HG03066 (cell line): ENCODE data around the gene MFSD12.
"Not testable (repeated sequence)": the region's sequence is repeated elsewhere in the genome, so short reads cannot be mapped to it uniquely, and the experiment has no call there.

Experiments
- ATAC-seq: cut with Tn5 transposase; IDR thresholded peaks from one replicate; pipeline ENCODE4 v1.9.1; 2021; ENCODE audit warnings: low read depth; ENCODE audit not compliant: unreplicated experiment

MFSD12 gene

GRCh38 chr19:3538965-3539755 is 18.2 kb downstream of the MFSD12 start, which contains the start of gene TEKTIP1:
TEKTIP1 (plus strand) TSS chr19:3539174; CDS start chr19:3539178, 4 bp downstream.
- no peak for ATAC-seq

DNA sequence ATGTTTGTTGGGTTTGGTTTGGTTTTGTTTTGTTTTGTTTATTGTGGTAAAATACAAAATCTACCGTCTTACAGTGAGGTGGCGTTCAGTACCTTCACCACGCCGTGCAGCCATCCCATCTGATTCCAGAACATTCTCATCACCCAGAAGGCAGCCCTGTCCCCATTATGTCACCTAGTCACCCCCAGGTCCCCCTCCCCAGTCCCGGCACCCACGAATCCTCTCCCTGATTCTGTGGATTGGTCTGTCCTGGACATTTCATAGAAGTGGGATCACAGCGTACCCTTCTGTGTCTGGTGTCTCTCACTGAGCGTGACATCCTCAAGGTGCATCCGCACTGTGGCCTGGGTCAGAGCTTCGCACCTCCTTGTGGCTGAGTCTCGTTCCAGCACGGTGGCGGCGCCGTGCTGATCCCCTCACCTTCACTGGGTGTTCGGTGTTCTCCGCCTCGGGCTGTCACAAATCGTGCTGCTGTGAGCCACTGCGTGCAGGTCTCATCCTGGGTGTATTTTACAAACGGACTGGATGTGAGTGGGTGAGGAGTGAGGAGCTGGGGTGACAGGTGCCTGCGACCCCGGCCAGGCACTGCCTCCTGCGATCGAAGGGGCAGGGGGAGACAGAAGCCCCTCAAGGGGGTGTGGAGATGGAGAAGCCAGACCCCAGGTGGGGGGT is 19.0 kb downstream of the MFSD12 start:
- no peak for ATAC-seq

DNA sequence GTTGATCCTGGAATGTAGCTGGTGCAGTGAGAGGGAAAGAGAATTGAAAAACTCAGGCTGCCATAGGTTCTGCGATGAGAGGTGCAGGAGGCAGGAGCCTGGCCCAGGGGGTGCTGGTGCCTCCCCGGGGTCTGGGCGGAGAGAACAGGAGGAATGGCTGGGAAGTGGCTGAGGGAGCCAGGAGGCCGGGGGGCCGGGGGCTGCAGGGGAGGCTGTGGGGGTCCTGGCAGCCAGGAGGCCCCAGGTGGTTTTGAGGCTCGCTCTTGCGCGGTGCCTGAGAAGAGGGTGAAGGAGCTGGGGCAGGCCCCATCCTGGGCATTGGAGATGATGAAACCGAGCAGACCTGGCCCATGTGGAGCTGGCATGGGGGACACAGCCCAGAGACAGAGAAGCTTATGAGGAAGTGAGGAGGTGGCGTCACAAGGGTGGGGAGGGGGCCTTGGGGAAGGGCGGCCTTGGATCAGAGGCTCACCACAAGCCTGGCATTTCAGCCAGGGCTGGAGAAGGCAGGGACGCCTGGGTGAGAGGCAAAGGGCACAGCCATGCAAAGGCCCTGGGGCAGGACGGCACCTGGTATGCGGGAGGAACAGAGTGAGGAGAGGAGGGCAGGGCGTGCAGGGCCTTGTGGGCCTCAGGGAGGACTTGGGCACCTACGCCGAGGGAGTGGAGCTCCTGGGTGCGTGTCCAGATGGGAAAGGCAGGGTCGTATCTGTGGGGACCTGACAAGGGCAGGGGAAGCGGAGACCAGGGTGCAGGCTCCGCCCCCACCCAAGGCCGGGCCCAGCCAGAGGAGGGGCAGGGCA is 19.7 kb downstream of the MFSD12 start:
- no peak for ATAC-seq

- ATAC-seq = no peak
Observed at GRCh38 chr19:3537101-3537437, 20.3 kb downstream of the MFSD12 start.

DNA sequence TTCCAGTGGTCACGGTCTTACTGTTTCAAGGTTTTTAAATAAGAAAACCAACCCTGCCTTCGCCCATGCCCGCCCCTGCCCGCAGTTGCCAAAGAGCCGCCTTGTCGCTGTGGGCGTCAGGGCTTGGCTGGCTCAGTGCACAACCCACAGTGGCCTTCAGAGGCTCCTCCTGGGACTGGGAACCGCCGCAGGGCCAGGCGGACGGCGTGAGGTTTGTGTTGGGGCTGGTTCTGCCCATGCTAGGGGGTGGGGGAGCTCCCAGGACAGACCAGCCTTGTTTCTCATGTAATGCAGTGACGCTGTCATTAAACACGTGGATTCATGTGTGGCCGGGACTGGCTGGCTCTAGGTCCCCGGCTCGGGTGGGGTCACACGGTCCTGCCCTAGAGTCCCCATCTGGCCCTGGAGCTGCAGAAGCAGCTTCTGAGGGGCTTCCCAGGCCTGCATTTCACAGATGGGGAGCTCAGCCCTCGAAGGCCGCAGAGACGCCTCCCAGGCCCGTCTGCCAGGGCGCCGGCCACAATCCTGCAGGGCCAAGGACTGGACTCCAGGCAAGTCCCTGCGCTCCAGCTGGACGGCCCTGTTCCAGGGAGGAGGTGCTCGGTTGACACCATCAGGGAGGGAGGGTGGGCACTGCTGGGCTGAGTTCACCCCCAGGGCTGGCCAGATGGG is 20.8 kb downstream of the MFSD12 start:
- no peak for ATAC-seq

- no peak for ATAC-seq
Observed at GRCh38 chr19:3535981-3536380, 21.4 kb downstream of the MFSD12 start.

DNA sequence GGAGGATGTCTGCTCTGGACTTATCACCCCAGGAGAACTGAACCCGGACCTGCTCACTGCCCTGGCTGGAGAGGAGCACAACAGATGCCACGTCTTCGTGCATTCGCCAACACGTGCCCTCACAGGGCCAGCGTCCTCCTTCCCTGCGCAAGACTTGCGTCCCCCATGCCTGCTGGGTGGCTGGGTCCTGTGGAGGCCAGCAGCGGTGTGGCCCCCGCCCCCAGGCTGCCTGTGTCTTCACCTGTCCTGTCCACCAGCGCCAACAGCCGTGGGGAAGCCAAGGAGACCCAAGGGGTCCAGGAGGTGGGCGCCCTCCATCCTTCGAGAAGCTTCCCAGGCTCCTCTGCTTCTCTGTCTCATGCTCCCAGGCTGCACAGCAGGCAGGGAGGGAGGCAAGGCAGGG is 21.8 kb downstream of the MFSD12 start:
- ATAC-seq = no peak

DNA sequence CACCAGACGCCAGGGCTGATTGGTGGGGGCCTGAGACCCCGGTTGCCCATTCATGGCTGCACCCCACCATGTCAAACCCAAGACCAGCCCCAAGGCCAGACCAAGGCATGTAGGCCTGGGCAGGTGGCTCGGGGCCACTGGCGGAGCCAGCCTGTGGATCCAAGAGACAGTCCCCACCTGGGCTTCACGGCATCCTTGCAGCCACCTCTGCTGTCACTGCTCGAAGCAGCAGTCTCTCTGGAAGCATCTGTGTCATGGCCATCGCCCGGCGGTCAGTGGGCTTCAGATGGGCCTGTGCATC is 22.2 kb downstream of the MFSD12 start:
- ATAC-seq = no peak

- ATAC-seq = no peak
Observed at GRCh38 chr19:3534375-3535234, 22.8 kb downstream of the MFSD12 start.

DNA sequence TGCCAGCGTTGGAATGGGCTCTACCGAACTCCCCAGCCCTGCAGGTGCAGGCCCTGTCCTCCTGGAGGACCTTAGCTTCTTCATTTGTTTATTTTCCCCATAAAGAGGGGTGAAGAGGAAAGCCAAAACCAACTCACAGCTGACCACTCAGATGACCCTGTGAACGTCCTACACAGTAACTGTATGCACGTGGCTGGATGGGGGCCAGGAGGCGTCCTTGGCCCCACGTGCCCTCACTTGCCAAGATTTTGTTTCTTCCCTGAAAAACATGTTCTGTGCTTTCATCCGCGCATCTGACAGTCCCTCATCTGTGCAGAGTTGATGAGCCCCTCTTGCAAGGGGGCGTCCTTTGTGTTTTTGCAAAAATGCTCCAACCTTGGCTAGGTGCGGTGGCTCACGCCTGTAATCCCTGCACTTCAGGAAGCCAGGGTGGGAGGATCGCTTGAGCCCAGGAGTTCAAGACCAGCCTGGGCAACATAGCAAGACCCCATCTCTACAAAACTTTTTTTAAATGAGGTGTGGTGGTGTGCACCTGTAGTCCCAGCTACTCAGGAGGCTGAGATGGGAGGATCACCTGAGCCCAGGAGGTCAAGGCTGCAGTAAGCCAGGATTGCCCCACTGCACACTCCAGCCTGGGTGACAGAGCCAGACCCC is 23.7 kb downstream of the MFSD12 start:
- no peak for ATAC-seq

- ATAC-seq = no peak
Observed at GRCh38 chr19:3533033-3533432, 24.4 kb downstream of the MFSD12 start.

GRCh38 chr19:3532154-3532786 is 25.1 kb downstream of the MFSD12 start:
- ATAC-seq = no peak

DNA sequence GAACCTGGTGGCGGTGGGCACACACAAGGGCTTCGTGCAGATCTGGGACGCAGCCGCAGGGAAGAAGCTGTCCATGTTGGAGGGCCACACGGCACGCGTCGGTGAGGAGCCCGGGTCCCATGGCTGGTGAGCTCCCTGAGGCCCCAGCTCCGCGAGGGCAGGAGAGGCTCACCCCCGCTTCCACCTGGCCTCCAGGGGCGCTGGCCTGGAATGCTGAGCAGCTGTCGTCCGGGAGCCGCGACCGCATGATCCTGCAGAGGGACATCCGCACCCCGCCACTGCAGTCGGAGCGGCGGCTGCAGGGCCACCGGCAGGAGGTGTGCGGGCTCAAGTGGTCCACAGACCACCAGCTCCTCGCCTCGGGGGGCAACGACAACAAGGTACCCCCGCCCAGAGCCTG is 25.7 kb downstream of the MFSD12 start:
- ATAC-seq = no peak

DNA sequence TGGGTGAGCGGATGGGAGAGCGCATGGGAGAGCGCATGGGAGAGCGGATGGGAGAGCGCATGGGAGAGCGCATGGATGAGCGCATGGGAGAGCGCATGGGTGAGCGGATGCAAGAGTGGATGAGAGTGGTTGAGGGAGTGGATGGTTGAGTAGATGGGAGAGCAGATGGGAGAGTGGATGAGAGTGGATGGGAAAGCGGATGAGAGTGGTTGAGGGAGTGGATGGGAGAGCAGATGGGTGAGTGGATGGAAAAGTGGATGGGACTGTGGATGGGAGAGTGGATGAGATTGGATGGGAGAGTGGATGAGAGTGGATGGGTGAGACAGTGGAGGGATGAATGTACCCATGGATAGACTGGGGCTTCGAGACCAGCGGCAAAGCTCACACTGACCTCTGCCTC is 27.0 kb downstream of the MFSD12 start:
- no peak for ATAC-seq

DNA sequence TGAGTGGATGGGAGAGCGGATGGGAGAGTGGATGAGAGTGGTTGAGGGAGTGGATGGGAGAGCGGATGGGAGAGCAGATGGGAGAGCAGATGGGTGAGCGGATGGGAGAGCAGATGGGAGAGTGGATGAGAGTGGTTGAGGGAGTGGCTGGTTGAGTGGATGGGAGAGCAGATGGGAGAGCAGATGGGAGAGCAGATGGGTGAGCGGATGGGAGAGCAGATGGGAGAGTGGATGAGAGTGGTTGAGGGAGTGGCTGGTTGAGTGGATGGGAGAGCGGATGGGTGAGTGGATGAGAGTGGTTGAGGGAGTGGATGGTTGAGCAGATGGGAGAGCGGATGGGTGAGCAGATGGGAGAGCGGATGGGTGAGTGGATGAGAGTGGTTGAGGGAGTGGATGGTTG is 28.1 kb downstream of the MFSD12 start:
- ATAC-seq = not testable (repeated sequence)

- no peak for ATAC-seq
Observed at GRCh38 chr19:3528539-3529211, 28.7 kb downstream of the MFSD12 start.

DNA sequence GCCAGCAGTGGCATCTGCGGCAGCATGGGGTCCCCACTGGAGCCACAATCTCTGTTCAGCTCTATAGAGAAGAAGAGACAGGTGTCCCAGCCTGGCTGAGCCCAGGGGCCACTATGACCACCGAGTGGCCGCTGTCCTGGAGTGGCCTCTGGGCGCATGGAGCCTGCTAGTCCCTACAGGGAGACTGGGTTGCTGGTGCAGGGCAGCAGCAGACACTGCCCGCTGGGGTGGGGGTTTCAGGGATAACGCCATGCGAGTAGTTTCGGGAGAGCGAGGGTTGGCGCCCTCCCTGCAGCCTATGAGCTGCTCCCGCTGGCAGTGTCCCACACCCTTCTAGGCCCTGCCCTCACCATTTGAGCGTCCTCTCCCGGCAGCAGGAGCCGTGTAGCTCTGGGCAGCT is 29.3 kb downstream of the MFSD12 start:
- ATAC-seq = no peak

DNA sequence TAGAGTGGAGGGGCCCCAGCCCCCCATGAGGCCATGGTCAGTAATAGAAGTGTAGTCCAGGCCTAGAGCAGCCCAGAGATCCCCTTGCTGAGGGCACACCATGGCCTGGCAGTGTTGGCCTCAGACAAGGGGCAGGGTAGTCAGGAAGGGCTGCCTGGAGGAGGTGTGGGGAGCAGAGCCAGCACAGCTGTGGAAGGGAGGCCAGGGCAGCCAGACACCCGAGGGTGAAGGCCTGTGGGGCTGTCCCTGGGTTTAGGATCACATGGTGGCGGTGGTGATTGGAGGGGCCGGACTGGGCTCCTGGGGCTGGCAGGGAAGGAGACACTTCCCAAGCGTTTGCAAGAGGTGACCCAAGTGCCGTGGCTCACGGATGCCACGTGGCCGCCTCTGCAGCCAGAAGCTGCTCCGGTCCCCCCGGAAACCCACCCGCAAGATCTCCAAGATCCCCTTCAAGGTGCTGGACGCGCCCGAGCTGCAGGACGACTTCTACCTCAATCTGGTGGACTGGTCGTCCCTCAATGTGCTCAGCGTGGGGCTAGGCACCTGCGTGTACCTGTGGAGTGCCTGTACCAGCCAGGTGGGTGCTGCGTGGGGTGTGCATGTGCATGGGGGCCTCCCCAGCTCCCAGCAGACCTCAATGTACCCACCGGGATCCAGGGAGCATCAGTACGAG is 30.0 kb downstream of the MFSD12 start:
- ATAC-seq = no peak
